ENCODE data around the gene ERMP1. TPM values are rescaled to one million over a fixed set of nuclear protein-coding genes. Genes with fewer than 3 reads are reported as not detected.

The ERMP1 gene
- polyA plus RNA-seq, 1 of the 3 experiments (the other 2 are of a cell fraction), result 5.9 TPM

- peaks cover 83 to 91% of the 10 kb centered on the region in 2 experiments for H3K36me3 ChIP-seq (replicated peaks in 1 of 2; ENCODE audit: control insufficient read depth in 1 of 2, insufficient read depth in 2 of 2, low read length in 1 of 2)
- H3K9me3 ChIP-seq, result no peaks in the 10 kb centered on the region; the same call in 1 of the 2 replicates
- CTCF ChIA-PET, result interaction anchor here (0.7 to 1.0 kb wide), 2 partner anchors 11 to 735 kb away, joined by 3 read pairs; no protein-coding TSS in a partner anchor
- no peaks in the 10 kb centered on the region for H3K27me3 ChIP-seq (ENCODE audit: insufficient read depth)
- WGBS (ENCODE audit: low lambda C conversion rate), result 84% methylated on average over 3 of the region's 3 CpGs
- POLR2A ChIA-PET, result no interaction called here
- H3K4me2 ChIP-seq, result no peak overlapping the region
- H3K4me1 ChIP-seq (ENCODE audit: control insufficient read depth in 1 of 2, insufficient read depth in 2 of 2, low read depth in 1 of 2, low read length in 1 of 2), result no peaks in the 10 kb centered on the region; a peak in 1 of 4 replicates
- no peak overlapping the region for H3K9ac ChIP-seq
- no peak overlapping the region; a peak in 1 of 4 replicates for H3K27ac ChIP-seq (ENCODE audit: low read depth in 2 of 2, low read length in 1 of 2)
- no peaks in the 10 kb centered on the region for H4K20me1 ChIP-seq (ENCODE audit: insufficient read depth)
- peak; percentile 3 for DNase-seq
- H3K9me2 ChIP-seq, result no peaks in the 10 kb centered on the region
- H3K79me2 ChIP-seq (ENCODE audit: insufficient read depth), result no peaks in the 10 kb centered on the region; the same call in 1 of the 2 replicates
- no peak overlapping the region for H2AFZ ChIP-seq (ENCODE audit: low read depth)
- peaks cover 7% of the 10 kb centered on the region for H3F3A ChIP-seq (replicated peaks; ENCODE audit: insufficient read depth)
- no peak for TF ChIP-seq FOSL2 (IDR thresholded peaks at IDR 0.05; ENCODE audit: borderline replicate concordance, low read depth)
- no peak for TF ChIP-seq NFIC (IDR thresholded peaks at IDR 0.05; ENCODE audit: borderline replicate concordance)
- TF ChIP-seq TAF1 (IDR thresholded peaks at IDR 0.05; ENCODE audit: borderline replicate concordance, low read depth, low read length), result no peak
- TF ChIP-seq JUND (IDR thresholded peaks at IDR 0.05), result no peak
- no peak for TF ChIP-seq RFX5 (IDR thresholded peaks at IDR 0.05; ENCODE audit: low read length)
- TF ChIP-seq TCF12 (IDR thresholded peaks at IDR 0.05), result no peak
- no peak for TF ChIP-seq SIN3A (IDR thresholded peaks at IDR 0.05; ENCODE audit: borderline replicate concordance, low read depth, low read length)
- no peak for TF ChIP-seq NRF1 (IDR thresholded peaks at IDR 0.05; ENCODE audit: low read depth, low read length)
- TF ChIP-seq USF2 (IDR thresholded peaks at IDR 0.05; ENCODE audit: borderline replicate concordance, low read depth, low read length), result no peak
- no peak for TF ChIP-seq REST (IDR thresholded peaks at IDR 0.05; ENCODE audit: low read depth, low read length)
- no peak for TF ChIP-seq CTCF (IDR thresholded peaks at IDR 0.05)
- no peak for TF ChIP-seq SMC3 (IDR thresholded peaks at IDR 0.05; ENCODE audit: low read depth, low read length)
- no peak for TF ChIP-seq EZH2phosphoT487 (IDR thresholded peaks at IDR 0.05; ENCODE audit: borderline replicate concordance, low read depth)
- no peak for TF ChIP-seq FOXJ3 (CRISPR knock-in tag; IDR thresholded peaks at IDR 0.05)
- no peak overlapping the region for H3K4me3 ChIP-seq (ENCODE audit: low read depth in 2 of 2, low read length in 1 of 2)
Measured at GRCh38 chr9:5743109-5743508, 89.8 kb downstream of the ERMP1 start.
